HG02798 (cell line): Measurements from ENCODE around the gene ELAVL3.
"Not testable (repeated sequence)": the region's sequence is repeated elsewhere in the genome, so short reads cannot be mapped to it uniquely, and the experiment has no call there.

ENCODE experiments used
- ATAC-seq: cut with Tn5 transposase; IDR thresholded peaks from one replicate; pipeline ENCODE4 v1.9.1; 2021; ENCODE audit warnings: mild to moderate bottlenecking; ENCODE audit not compliant: unreplicated experiment, poor library complexity

ELAVL3 gene

GRCh38 chr19:11461453-11461852, 19.4 kb downstream of the ELAVL3 start:
- ATAC-seq, result no peak

- ATAC-seq, result no peak
Observed at GRCh38 chr19:11460207-11460606, 20.6 kb downstream of the ELAVL3 start.

- not testable (repeated sequence) for ATAC-seq
Observed at GRCh38 chr19:11458912-11459311, 21.9 kb downstream of the ELAVL3 start.

- ATAC-seq, result no peak
Observed at GRCh38 chr19:11458236-11458900, 22.5 kb downstream of the ELAVL3 start.

GRCh38 chr19:11457831-11458230, 23.0 kb downstream of the ELAVL3 start:
- ATAC-seq, result no peak

- no peak for ATAC-seq
Observed at GRCh38 chr19:11457115-11457514, 23.7 kb downstream of the ELAVL3 start.

GRCh38 chr19:11456659-11457058, 24.2 kb downstream of the ELAVL3 start:
- ATAC-seq, result no peak

- ATAC-seq, result not testable (repeated sequence)
Observed at GRCh38 chr19:11455233-11455554, 25.7 kb downstream of the ELAVL3 start.

GRCh38 chr19:11453468-11454341, 27.1 kb downstream of the ELAVL3 start:
- no peak for ATAC-seq

GRCh38 chr19:11452620-11453310, 28.1 kb downstream of the ELAVL3 start:
- ATAC-seq, result no peak

- ATAC-seq, result no peak
Observed at GRCh38 chr19:11451871-11452619, 28.8 kb downstream of the ELAVL3 start.

- no peak for ATAC-seq
Observed at GRCh38 chr19:11451327-11451870, 29.4 kb downstream of the ELAVL3 start.

GRCh38 chr19:11450570-11451326, 30.1 kb downstream of the ELAVL3 start:
- ATAC-seq, result no peak

GRCh38 chr19:11448923-11449554, 31.8 kb downstream of the ELAVL3 start:
- ATAC-seq, result no peak

GRCh38 chr19:11448410-11448809, 32.4 kb downstream of the ELAVL3 start:
- ATAC-seq, result no peak

- ATAC-seq, result no peak
Observed at GRCh38 chr19:11447347-11448262, 33.2 kb downstream of the ELAVL3 start.

- ATAC-seq, result no peak
Observed at GRCh38 chr19:11446652-11447301, 34.1 kb downstream of the ELAVL3 start.

- ATAC-seq, result no peak
Observed at GRCh38 chr19:11446271-11446651, 34.6 kb downstream of the ELAVL3 start.
